Breast epithelium (tissue), 4 donors: ENCODE measurements around the gene AR. TPM values are rescaled to one million over a fixed set of nuclear protein-coding genes. Genes with fewer than 3 reads are reported as not detected.

Experiments
- DNase-seq, 2 donors: peaks; one replicate each; pipeline ENCODE4 v3.0.0-alpha.2; 2019; ENCODE audit warnings: low spot score in 2 of 2
- H3K27ac ChIP-seq, 2 donors: fragments of 200-600 bp; sonication (generic) in 1 of 2; one replicate each; pipeline ENCODE4 v1.5.1; 2016 to 2019; ENCODE audit warnings: mild to moderate bottlenecking in 1 of 2
- H3K27me3 ChIP-seq, 2 donors: fragments of 200-600 bp; sonication (generic) in 1 of 2; one replicate each; pipeline versions ENCODE4 v1.5.1 to v1.6.0; 2017 to 2019; ENCODE audit warnings: control low read depth in 1 of 2, mild to moderate bottlenecking in 1 of 2
- H3K36me3 ChIP-seq: fragments of 200-600 bp; one replicate; pipeline ENCODE4 v1.5.1; 2019
- H3K4me1 ChIP-seq, 2 donors: fragments of 200-600 bp; sonication (generic); one replicate each; pipeline ENCODE4 v1.5.1; 2016 to 2019; ENCODE audit warnings: control low read depth in 1 of 2
- H3K4me3 ChIP-seq, 3 donors: fragments of 200-600 bp; sonication (generic); 1 replicate in 2 of 3; 2 replicates in 1 of 3; pipeline ENCODE4 v1.5.1; 2016 to 2019; ENCODE audit warnings: mild to moderate bottlenecking in 3 of 3, moderate library complexity in 2 of 3
- H3K9me3 ChIP-seq, 2 donors: fragments of 200-600 bp; sonication (generic) in 1 of 2; one replicate each; pipeline ENCODE4 v1.5.1; 2016 to 2019; ENCODE audit warnings: control low read depth in 1 of 2
- POLR2A ChIP-seq: fragments of 450-650 bp; IDR thresholded peaks from one replicate; pipeline ENCODE4 v1.6.1; 2016; ENCODE audit warnings: antibody characterized with exemption, mild to moderate bottlenecking, moderate library complexity
- POLR2AphosphoS5 ChIP-seq, 3 donors: sonication (generic); formaldehyde crosslinking; IDR thresholded peaks; one replicate each; pipeline ENCODE4 v1.6.1; 2017; ENCODE audit warnings: antibody characterized with exemption in 3 of 3
- intact Hi-C: fragments of 100-400 bp; cut with DNase I; formaldehyde crosslinking; loops from one replicate; pipeline ENCODE4 v1.15.1; 2023; ENCODE audit warnings: low total_unique reads
- total RNA-seq, 3 donors: library from RNA; depleted of rRNA; stranded (reverse); fragments of >200 nt; gene quantifications; one replicate each; pipeline ENCODE4 v1.1.0, GENCODE V29; 2016
- TF ChIP-seq, protein P1 (sequence below), 3 donors: fragments of 450-650 bp; IDR thresholded peaks; one replicate each; pipeline ENCODE4 v1.5.1; 2016 to 2017; ENCODE audit warnings: antibody characterized with exemption in 3 of 3, mild to moderate bottlenecking in 3 of 3, moderate library complexity in 3 of 3

Gene AR
- total RNA-seq, 3 donors from 2014 or later, result 29.1 to 51.8 (median 35.7) TPM

DNA sequence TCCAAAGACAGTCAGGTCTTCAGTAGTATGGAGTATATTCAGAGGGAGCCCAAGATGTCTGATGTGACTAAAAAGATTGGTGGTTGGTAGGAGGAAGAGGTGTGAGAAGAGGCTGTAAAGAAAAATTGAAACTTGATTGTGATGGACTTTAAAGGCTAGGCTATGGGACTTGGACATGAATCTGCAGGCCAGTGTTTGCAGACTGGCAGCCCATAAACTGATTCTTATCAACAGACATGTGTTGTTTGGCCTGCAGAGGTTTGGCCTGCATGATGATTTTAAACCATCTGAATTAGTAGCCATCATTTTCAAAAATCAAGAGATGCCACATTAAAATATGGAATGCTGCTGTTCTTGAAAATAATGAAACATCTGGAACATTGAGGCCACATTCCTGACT, 5.4 kb upstream of the AR start:
- TF ChIP-seq POLR2AphosphoS5 (IDR thresholded peaks at IDR 0.05) (no peak), POLR2A (no peak)
- TF ChIP-seq, protein P1, sequence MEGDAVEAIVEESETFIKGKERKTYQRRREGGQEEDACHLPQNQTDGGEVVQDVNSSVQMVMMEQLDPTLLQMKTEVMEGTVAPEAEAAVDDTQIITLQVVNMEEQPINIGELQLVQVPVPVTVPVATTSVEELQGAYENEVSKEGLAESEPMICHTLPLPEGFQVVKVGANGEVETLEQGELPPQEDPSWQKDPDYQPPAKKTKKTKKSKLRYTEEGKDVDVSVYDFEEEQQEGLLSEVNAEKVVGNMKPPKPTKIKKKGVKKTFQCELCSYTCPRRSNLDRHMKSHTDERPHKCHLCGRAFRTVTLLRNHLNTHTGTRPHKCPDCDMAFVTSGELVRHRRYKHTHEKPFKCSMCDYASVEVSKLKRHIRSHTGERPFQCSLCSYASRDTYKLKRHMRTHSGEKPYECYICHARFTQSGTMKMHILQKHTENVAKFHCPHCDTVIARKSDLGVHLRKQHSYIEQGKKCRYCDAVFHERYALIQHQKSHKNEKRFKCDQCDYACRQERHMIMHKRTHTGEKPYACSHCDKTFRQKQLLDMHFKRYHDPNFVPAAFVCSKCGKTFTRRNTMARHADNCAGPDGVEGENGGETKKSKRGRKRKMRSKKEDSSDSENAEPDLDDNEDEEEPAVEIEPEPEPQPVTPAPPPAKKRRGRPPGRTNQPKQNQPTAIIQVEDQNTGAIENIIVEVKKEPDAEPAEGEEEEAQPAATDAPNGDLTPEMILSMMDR (IDR thresholded peaks at IDR 0.05), result no peak
- Histone ChIP-seq H3K27me3 (peaks cover 0 to 14% of the 10 kb centered on the region in 2 donors), H3K27ac (no peak overlapping the region), H3K4me3 (no peak overlapping the region), H3K4me1 (no peaks in the 10 kb centered on the region), H3K36me3 (no peaks in the 10 kb centered on the region), H3K9me3 (no peaks in the 10 kb centered on the region)
- DNase-seq, result no peak
- intact Hi-C loops, result no loop called here

DNA sequence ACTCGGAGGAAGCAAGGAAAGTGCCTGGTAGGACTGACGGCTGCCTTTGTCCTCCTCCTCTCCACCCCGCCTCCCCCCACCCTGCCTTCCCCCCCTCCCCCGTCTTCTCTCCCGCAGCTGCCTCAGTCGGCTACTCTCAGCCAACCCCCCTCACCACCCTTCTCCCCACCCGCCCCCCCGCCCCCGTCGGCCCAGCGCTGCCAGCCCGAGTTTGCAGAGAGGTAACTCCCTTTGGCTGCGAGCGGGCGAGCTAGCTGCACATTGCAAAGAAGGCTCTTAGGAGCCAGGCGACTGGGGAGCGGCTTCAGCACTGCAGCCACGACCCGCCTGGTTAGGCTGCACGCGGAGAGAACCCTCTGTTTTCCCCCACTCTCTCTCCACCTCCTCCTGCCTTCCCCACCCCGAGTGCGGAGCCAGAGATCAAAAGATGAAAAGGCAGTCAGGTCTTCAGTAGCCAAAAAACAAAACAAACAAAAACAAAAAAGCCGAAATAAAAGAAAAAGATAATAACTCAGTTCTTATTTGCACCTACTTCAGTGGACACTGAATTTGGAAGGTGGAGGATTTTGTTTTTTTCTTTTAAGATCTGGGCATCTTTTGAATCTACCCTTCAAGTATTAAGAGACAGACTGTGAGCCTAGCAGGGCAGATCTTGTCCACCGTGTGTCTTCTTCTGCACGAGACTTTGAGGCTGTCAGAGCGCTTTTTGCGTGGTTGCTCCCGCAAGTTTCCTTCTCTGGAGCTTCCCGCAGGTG, 637 bp downstream of the AR start:
- H3K4me3 ChIP-seq, result peak overlapping the region; percentile 52 to 72 (median 54)
- no peaks in the 10 kb centered on the region for H3K4me1 ChIP-seq
- no peak for DNase-seq
- no peaks in the 10 kb centered on the region for H3K9me3 ChIP-seq
- H3K27ac ChIP-seq, result peak overlapping the region; percentile 22 to 75
- H3K36me3 ChIP-seq, result no peaks in the 10 kb centered on the region
- intact Hi-C loops, result no loop called here
- peaks cover 0 to 41% of the 10 kb centered on the region in 2 donors for H3K27me3 ChIP-seq
- TF ChIP-seq, protein P1 (IDR thresholded peaks at IDR 0.05), result no peak
- TF ChIP-seq POLR2A (no peak), POLR2AphosphoS5 (IDR thresholded peaks at IDR 0.05) (no peak)

DNA sequence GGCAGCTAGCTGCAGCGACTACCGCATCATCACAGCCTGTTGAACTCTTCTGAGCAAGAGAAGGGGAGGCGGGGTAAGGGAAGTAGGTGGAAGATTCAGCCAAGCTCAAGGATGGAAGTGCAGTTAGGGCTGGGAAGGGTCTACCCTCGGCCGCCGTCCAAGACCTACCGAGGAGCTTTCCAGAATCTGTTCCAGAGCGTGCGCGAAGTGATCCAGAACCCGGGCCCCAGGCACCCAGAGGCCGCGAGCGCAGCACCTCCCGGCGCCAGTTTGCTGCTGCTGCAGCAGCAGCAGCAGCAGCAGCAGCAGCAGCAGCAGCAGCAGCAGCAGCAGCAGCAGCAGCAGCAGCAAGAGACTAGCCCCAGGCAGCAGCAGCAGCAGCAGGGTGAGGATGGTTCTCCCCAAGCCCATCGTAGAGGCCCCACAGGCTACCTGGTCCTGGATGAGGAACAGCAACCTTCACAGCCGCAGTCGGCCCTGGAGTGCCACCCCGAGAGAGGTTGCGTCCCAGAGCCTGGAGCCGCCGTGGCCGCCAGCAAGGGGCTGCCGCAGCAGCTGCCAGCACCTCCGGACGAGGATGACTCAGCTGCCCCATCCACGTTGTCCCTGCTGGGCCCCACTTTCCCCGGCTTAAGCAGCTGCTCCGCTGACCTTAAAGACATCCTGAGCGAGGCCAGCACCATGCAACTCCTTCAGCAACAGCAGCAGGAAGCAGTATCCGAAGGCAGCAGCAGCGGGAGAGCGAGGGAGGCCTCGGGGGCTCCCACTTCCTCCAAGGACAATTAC, 1.4 kb downstream of the AR start:
- Histone ChIP-seq H3K36me3 (no peaks in the 10 kb centered on the region), H3K27ac (peak overlapping the region in 1 of 2 donors; percentile 80), H3K9me3 (no peaks in the 10 kb centered on the region), H3K4me3 (peak overlapping the region; percentile 52 to 72 (median 54)), H3K4me1 (no peaks in the 10 kb centered on the region), H3K27me3 (peaks cover 0 to 41% of the 10 kb centered on the region in 2 donors)
- intact Hi-C loops, result no loop called here
- TF ChIP-seq POLR2A (no peak), POLR2AphosphoS5 (IDR thresholded peaks at IDR 0.05) (no peak)
- TF ChIP-seq, protein P1 (IDR thresholded peaks at IDR 0.05), result no peak
- DNase-seq, result no peak

DNA sequence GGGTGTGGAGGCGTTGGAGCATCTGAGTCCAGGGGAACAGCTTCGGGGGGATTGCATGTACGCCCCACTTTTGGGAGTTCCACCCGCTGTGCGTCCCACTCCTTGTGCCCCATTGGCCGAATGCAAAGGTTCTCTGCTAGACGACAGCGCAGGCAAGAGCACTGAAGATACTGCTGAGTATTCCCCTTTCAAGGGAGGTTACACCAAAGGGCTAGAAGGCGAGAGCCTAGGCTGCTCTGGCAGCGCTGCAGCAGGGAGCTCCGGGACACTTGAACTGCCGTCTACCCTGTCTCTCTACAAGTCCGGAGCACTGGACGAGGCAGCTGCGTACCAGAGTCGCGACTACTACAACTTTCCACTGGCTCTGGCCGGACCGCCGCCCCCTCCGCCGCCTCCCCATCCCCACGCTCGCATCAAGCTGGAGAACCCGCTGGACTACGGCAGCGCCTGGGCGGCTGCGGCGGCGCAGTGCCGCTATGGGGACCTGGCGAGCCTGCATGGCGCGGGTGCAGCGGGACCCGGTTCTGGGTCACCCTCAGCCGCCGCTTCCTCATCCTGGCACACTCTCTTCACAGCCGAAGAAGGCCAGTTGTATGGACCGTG, 2.2 kb downstream of the AR start:
- DNase-seq, result no peak
- peaks cover 0 to 41% of the 10 kb centered on the region in 2 donors for H3K27me3 ChIP-seq
- no peaks in the 10 kb centered on the region for H3K4me1 ChIP-seq
- peak overlapping the region; percentile 52 to 72 (median 54) for H3K4me3 ChIP-seq
- TF ChIP-seq, protein P1 (IDR thresholded peaks at IDR 0.05), result no peak
- TF ChIP-seq POLR2AphosphoS5 (IDR thresholded peaks at IDR 0.05) (no peak), POLR2A (no peak)
- H3K9me3 ChIP-seq, result no peaks in the 10 kb centered on the region
- intact Hi-C loops, result no loop called here
- no peaks in the 10 kb centered on the region for H3K36me3 ChIP-seq
- H3K27ac ChIP-seq, result peak overlapping the region; percentile 17 to 80
